Endothelial cell of umbilical vein (primary cell): ENCODE results near the gene SEZ6L.
"Not testable (repeated sequence)": the region's sequence is repeated elsewhere in the genome, so short reads cannot be mapped to it uniquely, and the experiment has no call there.

Experiments
- EZH2 ChIP-seq: IDR thresholded peaks from 2 replicates; pipeline ENCODE4 v1.6.1; 2012; ENCODE audit warnings: borderline replicate concordance, low read depth, mild to moderate bottlenecking, moderate library complexity, low read length, inconsistent platforms; ENCODE audit not compliant: severe bottlenecking
- GATA2 ChIP-seq: IDR thresholded peaks from 2 replicates; pipeline ENCODE4 v1.7.0; 2011; ENCODE audit warnings: low read depth, mild to moderate bottlenecking, moderate library complexity, mixed read lengths, low read length; ENCODE audit not compliant: insufficient read length, insufficient read depth
- JUN ChIP-seq: IDR thresholded peaks from 2 replicates; pipeline ENCODE4 v1.6.1; 2011; ENCODE audit warnings: borderline replicate concordance, low read depth; ENCODE audit not compliant: insufficient read length, insufficient read depth
- POLR2A ChIP-seq: IDR thresholded peaks from 2 replicates; pipeline ENCODE4 v1.6.1; 2012; ENCODE audit warnings: low read depth, mild to moderate bottlenecking, control low read depth, low read length
- POLR2AphosphoS5 ChIP-seq: IDR thresholded peaks from 2 replicates; pipeline ENCODE4 v1.6.1; 2012; ENCODE audit warnings: low read depth, mild to moderate bottlenecking, control low read depth, low read length, moderate library complexity; ENCODE audit not compliant: insufficient read depth
- TF ChIP-seq, protein P1 (sequence below), 2 donors: IDR thresholded peaks; 1 replicate in 1 of 2; 2 replicates in 1 of 2; pipeline ENCODE4 v1.5.1; 2011; ENCODE audit warnings: low read length in 2 of 2, mild to moderate bottlenecking in 2 of 2, moderate library complexity in 2 of 2, control low read depth in 1 of 2, inconsistent platforms in 1 of 2, low read depth in 1 of 2; ENCODE audit not compliant: insufficient read depth in 1 of 2; ENCODE audit errors: extremely low read depth in 1 of 2

GRCh38 chr22:26408562-26409220 is 239.4 kb downstream of the SEZ6L start:
- not testable (repeated sequence) for TF ChIP-seq POLR2AphosphoS5, POLR2A, EZH2, JUN, GATA2
- TF ChIP-seq, protein P1, sequence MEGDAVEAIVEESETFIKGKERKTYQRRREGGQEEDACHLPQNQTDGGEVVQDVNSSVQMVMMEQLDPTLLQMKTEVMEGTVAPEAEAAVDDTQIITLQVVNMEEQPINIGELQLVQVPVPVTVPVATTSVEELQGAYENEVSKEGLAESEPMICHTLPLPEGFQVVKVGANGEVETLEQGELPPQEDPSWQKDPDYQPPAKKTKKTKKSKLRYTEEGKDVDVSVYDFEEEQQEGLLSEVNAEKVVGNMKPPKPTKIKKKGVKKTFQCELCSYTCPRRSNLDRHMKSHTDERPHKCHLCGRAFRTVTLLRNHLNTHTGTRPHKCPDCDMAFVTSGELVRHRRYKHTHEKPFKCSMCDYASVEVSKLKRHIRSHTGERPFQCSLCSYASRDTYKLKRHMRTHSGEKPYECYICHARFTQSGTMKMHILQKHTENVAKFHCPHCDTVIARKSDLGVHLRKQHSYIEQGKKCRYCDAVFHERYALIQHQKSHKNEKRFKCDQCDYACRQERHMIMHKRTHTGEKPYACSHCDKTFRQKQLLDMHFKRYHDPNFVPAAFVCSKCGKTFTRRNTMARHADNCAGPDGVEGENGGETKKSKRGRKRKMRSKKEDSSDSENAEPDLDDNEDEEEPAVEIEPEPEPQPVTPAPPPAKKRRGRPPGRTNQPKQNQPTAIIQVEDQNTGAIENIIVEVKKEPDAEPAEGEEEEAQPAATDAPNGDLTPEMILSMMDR (IDR thresholded peaks at IDR 0.05; ENCODE audit: extremely low read depth in 1 of 2, insufficient read depth in 1 of 2, low read depth in 1 of 2, low read length in 2 of 2), result not testable (repeated sequence)
